T-helper 2 cell treated with Interferon-gamma antibody and Interleukin-4, amounts not matched to agents 100 ng/mL and 5 ng/mL, for 36 hours (primary cell): ENCODE measurements around the gene CHRD. TPM values are rescaled to one million over a fixed set of nuclear protein-coding genes. Genes with fewer than 3 reads are reported as not detected.
"Not testable (repeated sequence)": the region's sequence is repeated elsewhere in the genome, so short reads cannot be mapped to it uniquely, and the experiment has no call there.

ENCODE experiments used
- intact Hi-C: fragments of 100-400 bp; cut with micrococcal nuclease; formaldehyde crosslinking; loops from one replicate; pipeline ENCODE4 v1.15.1; 2023
- total RNA-seq: library from RNA; stranded (reverse); gene quantifications from 2 replicates; pipeline ENCODE4 v1.2.3, GENCODE V29; 2022

Gene CHRD
- total RNA-seq, result not detected in 2 replicates

DNA sequence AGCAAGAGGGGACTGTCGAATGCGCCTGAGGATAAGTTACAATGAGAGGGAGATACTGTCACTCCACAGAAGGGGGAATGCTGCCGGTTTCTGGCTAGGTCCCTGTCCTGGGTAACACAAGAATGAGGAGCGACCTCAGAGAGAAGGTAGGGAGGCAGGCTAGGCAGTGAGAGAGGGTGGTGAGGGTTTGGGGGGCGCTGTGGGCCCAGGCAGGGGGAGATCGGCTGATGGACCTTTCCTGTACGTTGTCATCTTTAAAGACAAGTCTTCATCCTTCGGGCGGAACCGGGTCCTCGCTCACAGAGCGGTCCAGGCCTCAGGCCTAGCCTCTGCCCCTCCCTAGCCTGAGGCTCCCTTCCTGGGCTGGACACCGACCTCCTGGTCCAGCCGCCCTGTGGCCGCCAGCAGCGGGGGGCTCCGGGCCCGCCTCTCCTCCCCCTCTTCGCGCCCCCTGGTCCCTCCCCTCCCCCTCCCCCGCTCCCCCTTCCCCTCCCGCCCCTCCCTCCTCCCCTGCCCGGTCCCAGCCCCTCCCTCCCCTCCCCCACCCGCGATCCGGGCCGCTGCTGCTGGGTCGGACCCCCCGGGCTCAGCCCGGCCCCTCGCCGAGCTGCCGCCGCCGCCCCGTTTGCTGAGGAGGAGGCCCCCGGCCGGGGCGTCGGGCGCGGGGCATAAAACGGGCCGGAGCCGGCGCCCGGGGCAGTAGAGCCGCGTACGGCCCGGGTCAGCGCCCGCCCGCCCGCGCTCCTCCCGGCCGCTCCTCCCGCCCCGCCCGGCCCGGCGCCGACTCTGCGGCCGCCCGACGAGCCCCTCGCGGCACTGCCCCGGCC lies at the start of gene CHRD:
Gene CHRD (plus strand): TSS at position 697 of the 827 bp plus-strand sequence. CDS start 265 bp downstream, outside the sequence.
- intact Hi-C loops, result no loop called here

DNA sequence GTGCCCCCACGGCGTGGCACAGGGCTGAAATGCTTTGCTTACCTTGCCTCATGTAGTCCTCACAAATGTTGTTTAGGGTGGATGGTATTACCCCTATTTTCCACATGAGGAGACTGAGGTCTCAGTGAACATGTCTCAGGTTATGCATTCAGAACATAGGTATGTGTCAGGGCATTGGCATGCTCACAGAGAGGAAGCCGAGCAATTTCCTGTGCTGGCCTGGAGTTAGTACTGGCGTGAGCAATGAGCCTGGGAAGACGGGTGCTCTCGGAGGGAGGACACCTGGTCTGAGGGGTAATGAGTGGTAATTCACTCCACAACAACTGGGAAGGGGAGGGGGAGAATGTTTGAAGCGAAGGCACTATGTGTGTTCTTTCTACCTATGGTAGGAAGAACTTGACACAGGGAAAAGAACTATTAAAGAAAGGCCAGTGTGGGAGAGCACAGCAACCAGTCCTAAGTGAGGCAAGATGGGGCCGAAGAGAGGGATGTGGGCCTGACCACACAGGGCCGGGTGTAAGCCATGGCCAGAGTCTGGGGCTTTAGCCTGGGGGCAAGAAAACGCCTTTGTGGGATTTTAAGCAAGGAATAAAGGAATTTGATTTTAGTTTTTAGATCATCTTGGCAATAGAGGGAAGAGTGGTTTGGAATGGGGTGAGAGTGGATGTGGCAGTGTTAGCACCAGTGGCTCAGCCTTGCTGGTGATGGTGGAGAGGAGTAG lies 47.3 kb upstream of the CHRD start:
- intact Hi-C loops, result no loop called here

DNA sequence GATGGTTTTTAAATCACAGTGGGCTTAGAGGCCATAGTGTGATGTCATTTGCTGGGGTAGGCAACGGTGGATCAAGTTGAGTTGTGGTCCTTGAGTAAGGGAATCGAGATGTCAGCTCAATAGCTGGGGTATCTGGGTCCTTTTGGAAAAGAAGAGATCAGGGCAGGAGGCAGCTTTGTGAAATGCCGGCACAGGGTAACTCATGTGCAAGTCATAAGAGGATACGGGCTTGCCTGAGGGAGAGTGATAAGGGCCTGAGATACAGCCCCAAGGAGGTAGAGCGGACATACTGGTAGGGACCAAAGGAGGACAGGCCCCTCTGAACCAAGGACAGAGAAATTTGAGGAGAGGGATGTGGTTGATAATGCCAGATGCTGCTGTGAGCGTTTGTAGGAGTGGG lies 46.7 kb upstream of the CHRD start:
- intact Hi-C loops, result no loop called here

DNA sequence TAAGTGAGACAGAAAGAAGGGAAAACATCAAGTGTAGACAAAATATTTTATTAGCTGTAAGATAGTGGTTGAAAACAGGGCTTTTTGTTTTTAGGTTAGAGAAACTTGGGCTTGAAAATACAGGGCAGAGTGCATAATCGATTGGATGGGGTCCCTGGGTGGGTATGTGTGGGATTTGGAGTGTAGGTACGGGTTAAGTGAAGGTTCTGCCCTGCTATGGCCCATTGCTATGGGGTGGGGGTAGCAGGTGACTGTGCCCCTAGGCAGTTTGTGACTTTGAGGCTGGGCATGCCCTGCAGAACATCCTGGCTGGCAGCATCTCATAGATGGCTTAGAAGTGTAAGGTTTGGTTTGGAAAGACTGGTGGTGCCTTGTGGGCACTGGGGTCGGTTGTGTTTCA lies 46.2 kb upstream of the CHRD start:
- intact Hi-C loops, result no loop called here

DNA sequence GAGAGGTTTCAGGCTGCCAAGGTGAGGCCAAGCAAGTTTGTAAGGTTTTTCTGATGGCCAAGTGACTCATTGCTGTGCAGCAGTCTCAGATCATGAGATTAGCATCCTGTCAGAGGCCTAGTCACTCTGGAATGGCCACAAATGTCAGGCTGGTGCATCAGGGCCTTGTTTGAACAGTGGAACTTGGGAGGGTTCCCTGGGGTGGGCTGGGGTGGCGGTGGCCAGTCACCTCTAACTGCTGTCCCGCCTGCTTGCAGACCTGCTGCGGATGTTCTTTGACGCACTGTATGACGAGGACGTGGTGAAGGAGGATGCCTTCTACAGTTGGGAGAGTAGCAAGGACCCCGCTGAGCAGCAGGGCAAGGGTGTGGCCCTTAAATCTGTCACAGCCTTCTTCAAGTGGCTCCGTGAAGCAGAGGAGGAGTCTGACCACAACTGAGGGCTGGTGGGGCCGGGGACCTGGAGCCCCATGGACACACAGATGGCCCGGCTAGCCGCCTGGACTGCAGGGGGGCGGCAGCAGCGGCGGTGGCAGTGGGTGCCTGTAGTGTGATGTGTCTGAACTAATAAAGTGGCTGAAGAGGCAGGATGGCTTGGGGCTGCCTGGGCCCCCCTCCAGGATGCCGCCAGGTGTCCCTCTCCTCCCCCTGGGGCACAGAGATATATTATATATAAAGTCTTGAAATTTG lies 45.2 kb upstream of the CHRD start:
- intact Hi-C loops, result loop anchor here (1.0 kb wide), 3 partner anchors 20 to 35 kb away; partner anchors contain the start of genes EIF4G1 and PSMD2

DNA sequence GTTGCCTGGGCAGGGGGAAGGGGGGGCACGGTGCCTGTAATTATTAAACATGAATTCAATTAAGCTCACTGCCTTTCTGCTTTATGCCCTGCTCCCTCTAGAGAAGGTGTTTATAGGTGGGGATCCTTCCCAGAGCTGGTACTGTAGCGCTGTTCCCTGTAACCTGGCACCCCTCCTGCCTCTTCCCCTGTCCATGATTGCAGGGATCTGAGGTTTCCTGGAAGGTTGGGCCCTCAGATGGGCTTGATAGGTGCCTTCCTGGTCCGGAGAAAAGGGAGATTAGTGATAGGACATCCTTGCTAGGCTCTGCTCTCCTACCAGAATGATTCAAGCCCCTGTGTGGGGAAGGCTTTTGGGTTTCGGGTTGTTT lies 44.6 kb upstream of the CHRD start:
- intact Hi-C loops, result loop anchor here (1.0 kb wide), 3 partner anchors 21 to 36 kb away; partner anchors contain the start of genes EIF4G1 and PSMD2

DNA sequence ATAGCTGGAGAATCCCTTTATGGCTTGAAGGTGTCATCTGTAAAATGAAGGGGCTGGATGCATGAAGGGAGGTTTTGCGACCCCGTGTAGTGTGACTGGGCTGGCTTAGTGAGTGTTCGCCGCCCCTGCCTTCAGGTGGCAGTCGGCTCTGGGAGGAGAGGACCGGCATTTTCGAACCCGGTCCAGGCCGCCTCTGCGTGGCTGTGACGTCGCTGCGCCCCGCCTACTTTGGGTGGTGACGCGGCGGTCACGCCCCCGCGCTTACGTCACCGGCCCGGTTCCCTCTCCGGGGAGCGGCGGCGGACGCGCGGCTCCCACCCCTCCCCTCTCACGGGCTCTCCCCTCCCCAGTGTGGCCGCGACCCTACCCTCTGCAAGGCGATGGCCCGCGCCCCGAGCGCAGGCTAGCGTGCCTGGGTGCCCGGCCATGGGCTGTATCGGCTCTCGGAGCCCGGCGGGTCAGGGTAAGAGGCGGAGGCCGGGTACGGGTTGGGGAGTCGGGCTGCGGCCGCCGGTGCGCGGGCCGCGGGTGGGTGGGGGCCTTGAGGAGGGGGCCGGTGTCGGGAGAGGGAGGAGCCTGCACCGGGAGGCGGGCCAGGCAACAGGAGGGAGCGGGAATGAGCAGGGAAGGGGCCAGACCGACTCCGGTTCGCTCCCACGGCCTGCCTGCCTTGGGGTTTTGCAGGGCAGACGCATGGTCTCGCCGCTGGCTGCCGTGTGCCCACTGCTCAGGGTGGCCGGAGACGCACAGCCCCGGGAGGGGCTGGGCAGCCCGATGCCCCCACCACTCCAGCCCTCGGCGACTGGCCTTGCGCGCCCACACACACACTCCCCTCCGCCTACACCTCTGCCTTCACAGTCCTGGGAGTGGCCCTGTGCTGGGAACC lies 44.0 kb upstream of the CHRD start:
- intact Hi-C loops, result loop anchor here (1.0 to 2.0 kb wide), 4 partner anchors 19 to 37 kb away; partner anchors contain the start of genes EIF4G1 and PSMD2

DNA sequence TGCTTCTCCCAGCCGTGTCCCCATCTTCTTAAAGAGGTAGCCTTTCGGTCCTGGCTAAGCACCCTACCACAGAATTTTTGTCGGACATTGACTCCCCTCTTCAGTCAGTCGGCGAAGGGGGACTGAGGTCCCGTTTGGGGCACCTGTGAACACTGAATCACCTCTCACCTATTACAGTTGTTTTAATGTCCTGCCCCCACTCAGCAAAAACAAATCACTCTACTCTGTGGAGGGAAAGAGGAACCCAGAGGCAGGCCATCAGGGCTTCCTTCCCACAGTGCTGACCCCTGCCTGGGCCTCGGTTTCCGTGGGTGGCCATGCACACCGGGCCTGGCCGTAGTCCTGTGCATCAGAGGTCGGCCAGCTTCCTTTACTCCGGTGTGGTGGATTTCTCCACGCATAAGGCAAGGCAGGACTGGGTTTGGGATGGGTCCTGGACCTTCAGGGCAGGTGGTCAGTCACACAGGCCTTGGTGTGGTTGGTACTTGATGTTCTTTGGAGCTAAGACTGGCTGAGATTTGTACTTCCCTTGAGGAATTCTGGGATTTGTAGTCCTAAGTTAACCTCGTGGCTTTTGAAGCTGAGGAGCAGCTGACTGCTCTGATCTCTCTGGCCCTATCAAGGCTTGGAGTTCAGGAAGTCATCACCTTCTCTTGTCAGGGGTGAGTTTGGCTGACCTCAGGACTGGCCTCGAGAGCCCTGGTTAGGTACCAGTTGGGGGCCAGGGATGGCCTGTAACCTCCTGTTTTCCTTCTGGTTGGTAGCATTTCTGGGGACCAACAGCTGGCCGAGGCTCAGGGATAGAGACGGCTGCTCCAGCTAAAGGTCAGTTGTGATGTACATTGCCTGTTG lies 43.1 kb upstream of the CHRD start:
- intact Hi-C loops, result loop anchor here (2.0 kb wide), 1 partner anchor 18 kb away; no protein-coding TSS in a partner anchor

DNA sequence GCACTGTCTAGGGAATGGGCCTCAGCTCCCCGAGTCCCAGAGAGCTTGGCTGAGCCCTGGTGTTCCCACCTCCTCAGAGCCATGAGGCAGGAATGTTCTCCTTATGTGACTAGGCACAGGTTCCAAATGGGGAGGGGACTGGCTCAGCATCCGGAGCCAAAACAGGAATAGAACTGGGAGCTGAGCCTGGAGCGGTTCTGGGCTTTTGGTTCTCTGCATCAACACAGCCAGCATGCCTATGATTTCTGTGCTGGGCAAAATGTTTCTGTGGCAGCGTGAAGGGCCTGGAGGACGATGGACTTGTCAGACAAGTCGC lies 42.5 kb upstream of the CHRD start, which contains the start of gene FAM131A:
Gene FAM131A (plus strand): TSS at position 202 of the 316 bp plus-strand sequence. CDS start 31 bp downstream, at position 233.
- intact Hi-C loops, result loop anchor here (2.0 kb wide), 1 partner anchor 17 kb away; no protein-coding TSS in a partner anchor

DNA sequence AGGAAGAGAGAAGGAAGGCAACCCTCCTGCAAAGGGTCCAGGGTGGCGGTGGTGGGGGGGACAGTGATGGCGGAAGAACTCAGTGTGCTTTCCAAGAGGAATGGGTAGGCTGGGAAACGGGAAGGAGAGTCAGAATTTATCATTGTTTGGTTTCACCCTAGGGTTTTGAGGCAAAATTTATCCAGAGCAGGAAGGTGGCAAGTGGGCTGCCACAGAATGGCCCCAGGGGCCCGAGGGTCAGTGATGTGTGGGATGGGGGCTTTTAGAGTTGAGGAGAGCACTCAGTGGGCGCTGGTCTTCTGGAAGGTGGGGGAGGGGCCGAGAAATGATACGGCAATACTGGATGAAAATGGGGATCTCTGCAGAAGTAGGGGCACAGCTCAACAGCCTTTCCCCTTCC lies 41.9 kb upstream of the CHRD start:
- intact Hi-C loops, result loop anchor here (2.0 kb wide), 1 partner anchor 17 kb away; no protein-coding TSS in a partner anchor

DNA sequence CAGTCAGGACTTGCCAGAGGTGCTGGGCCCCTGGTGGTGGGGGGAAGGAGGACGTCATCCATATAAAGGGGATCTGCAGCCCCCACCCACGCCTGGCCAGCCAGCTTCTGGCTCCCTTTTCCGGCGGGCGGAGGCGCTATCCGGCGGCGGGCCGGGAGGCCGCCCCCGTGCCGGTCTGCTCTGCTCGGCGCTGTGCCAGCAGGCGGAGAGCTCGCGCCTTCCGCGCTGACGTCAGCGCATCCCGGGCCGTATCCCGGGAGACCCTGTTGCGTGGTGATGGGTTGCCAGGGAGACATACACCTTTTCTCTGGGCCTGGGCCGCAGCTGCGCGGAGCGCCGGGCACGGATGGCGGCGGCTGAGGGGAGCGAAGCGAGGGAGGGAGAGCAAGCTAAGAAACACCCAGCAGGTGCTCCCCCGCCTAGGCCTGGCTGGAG lies 41.3 kb upstream of the CHRD start:
- intact Hi-C loops, result no loop called here

DNA sequence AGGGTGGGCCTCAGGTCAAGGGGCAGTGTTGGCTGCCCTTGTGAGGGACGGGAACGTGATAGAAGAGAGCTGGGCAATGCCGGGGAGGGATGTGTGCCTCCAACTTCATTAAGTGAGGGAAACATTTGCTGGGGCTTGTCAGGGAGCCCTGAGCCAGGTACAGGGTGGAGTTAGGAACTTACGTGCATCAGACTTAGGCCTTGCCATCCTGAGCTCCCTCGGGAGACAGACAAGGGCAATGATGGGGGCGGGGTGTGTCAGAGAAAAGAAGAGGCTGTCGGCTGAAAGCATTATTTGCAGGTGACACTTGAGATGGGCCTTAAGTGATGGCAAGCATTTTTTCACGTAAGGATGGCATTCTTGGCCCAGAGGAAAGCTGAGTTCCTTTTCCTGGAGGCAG lies 40.9 kb upstream of the CHRD start:
- intact Hi-C loops, result no loop called here

DNA sequence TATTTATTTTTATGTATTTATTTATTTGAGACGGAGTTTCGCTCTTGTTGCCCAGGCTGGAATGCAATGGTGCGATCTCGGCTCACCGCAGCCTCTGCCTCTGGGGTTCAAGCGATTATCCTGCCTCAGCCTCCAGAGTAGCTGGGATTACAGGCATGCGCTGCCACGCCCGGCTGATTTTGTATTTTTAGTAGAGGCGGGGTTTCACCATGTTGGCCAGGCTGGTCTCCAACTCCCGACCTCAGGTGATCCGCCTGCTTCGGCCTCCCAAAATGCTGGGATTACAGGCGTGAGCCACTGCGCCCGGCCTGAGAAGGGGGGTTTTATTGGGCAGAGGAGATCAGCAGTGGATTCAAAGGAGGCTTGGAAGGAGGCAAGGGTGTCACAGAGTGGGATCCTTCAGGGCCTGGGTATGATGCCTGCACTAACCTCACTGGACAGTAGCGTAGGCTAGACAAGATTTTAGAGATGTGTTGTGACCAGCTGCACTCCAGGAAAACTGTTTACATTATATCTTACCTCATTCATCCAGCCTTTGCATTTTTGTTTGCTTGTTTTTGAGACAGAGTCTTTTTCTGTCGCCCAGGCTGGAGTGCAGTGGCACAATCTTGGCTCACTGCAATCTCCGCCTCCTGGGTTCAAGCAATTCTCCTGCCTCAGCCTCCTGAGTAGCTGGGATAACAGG lies 40.3 kb upstream of the CHRD start:
- intact Hi-C loops, result not testable (repeated sequence)

DNA sequence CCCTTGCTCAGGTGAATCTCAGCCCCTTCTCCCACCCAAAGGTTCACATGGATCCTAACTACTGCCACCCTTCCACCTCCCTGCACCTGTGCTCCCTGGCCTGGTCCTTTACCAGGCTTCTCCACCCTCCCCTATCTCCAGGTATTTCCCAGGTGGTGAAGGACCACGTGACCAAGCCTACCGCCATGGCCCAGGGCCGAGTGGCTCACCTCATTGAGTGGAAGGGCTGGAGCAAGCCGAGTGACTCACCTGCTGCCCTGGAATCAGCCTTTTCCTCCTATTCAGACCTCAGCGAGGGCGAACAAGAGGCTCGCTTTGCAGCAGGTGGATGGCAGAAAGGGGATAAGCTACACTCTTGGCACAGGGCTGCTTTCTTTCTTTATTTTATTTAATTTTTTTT lies 37.9 kb upstream of the CHRD start:
- intact Hi-C loops, result no loop called here

DNA sequence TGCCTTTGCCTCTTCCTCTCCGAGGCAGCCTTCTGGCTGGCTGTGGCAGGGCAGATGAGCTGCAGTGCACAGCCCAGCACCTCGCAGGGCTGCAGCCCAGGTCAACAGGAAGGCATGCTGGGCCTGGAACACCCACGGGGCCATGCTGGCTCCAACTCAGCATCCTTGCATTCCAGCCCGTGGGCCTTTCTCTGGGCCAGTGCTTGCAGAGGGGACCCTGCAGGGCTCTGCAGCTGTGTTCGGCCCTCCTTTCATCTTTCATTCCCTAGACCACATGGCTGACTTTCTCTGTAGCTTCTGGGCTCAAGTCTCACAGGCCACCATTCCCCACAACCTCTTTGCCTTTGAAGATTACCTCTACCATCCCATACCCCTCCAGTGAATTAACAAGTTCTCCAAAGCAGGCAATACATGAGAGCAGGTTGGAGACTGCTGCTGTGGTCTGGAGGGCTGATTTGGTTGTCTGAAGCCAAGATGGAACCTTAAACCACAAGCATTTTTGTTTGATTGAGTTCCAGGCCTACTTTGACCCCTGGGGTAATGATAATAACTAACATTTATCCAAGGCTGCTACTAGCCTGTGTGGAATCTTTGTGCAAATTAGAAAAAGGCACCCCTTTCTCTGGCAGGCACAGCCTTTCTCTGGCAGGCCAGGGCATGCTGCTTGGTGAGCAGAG lies 36.5 kb upstream of the CHRD start:
- intact Hi-C loops, result no loop called here

DNA sequence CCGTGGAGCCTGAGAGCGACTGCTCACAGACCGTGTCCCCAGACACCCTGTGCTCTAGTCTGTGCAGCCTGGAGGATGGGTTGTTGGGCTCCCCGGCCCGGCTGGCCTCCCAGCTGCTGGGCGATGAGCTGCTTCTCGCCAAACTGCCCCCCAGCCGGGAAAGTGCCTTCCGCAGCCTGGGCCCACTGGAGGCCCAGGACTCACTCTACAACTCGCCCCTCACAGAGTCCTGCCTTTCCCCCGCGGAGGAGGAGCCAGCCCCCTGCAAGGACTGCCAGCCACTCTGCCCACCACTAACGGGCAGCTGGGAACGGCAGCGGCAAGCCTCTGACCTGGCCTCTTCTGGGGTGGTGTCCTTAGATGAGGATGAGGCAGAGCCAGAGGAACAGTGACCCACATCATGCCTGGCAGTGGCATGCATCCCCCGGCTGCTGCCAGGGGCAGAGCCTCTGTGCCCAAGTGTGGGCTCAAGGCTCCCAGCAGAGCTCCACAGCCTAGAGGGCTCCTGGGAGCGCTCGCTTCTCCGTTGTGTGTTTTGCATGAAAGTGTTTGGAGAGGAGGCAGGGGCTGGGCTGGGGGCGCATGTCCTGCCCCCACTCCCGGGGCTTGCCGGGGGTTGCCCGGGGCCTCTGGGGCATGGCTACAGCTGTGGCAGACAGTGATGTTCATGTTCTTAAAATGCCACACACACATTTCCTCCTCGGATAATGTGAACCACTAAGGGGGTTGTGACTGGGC lies 35.1 kb upstream of the CHRD start:
- intact Hi-C loops, result no loop called here

DNA sequence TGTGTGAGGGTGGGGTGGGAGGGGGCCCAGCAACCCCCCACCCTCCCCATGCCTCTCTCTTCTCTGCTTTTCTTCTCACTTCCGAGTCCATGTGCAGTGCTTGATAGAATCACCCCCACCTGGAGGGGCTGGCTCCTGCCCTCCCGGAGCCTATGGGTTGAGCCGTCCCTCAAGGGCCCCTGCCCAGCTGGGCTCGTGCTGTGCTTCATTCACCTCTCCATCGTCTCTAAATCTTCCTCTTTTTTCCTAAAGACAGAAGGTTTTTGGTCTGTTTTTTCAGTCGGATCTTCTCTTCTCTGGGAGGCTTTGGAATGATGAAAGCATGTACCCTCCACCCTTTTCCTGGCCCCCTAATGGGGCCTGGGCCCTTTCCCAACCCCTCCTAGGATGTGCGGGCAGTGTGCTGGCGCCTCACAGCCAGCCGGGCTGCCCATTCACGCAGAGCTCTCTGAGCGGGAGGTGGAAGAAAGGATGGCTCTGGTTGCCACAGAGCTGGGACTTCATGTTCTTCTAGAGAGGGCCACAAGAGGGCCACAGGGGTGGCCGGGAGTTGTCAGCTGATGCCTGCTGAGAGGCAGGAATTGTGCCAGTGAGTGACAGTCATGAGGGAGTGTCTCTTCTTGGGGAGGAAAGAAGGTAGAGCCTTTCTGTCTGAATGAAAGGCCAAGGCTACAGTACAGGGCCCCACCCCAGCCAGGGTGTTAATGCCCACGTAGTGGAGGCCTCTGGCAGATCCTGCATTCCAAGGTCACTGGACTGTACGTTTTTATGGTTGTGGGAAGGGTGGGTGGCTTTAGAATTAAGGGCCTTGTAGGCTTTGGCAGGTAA lies 34.3 kb upstream of the CHRD start:
- intact Hi-C loops, result no loop called here
